GM18508 (cell line): ENCODE data around the gene AGBL1.

Source experiments
- ATAC-seq: cut with Tn5 transposase; IDR thresholded peaks from one replicate; pipeline ENCODE4 v1.9.1; 2021; ENCODE audit warnings: moderate number of reproducible peaks; ENCODE audit not compliant: insufficient read depth, unreplicated experiment

Gene AGBL1

GRCh38 chr15:86558252-86558651 lies 478.6 kb downstream of the AGBL1 start:
- ATAC-seq: no peak

DNA sequence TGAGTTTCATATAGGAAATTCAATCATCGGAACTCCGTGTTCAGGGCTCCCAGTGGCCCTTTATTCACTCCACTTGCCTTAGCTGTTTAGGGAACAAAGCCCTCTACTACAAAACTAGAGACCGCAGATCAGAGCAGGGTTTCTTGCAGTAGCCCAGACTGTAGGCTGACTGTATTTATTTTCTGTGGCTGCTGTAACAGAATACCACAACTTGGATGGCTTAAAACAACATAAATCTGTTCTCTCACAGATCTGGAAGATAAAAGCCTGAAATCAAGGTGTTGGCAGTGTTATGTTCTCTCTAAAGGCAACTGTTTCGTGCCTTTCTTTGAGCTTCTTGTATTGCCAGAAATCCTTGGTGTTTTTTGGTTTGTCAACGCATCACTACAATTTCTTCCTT lies 479.0 kb downstream of the AGBL1 start:
- no peak for ATAC-seq

DNA sequence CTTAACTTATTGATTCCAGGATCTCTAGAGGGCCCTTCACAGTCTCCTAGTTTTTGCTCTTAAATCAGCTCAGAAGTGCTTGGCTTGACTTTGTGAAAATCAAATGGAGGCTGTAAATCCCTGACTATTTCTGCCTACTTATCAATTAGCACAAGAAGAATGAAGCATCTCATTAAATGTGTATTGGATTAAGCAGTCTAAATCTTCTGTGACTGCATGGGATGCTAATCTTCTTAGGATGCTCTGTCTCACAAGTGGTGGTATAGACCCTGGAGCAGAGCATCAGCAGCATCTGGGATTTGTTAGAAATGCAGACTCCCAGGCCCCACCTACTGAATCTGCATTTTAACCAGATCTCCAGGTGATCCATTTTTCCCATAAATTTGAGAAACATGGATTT lies 488.7 kb downstream of the AGBL1 start:
- no peak for ATAC-seq

DNA sequence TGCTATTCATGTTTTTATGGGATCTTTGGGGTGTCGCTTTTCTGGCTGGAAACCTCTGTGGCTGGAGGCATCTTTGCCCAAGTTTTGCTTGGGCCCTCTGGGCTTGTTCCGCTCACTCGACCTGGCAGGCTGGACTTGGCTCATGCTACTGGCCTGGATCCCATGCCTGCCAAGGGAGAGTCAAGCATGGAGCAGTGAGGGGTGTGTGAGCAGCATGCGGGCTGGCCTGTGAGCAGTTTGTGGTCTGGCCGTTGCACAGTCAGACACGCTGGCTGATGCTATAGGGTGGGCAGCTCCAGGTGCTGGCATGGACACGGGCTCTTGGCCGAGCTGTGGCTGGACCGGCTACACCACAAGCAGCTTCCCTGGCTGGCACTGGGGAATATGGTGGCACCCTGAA lies 491.1 kb downstream of the AGBL1 start:
- no peak for ATAC-seq

DNA sequence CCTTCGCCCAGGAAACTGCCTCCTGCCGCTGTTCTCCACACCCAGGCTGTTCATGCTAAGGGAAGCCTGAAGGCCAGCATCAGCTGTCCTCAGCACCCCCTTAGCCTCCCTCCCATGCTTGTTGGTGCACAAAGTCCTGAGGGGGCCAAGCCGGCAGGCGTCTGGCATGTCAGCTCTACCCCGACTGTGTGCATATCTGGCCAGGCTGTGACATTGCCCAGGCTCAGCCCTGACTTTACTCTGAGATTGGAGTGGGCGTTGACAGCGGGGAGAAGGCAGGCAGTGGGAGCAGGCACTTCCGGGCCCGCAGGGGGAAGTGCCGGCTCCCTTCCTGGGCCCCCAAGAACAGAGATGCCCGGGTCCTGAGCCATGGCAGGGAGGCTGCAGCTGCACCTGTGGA lies 492.2 kb downstream of the AGBL1 start:
- no peak for ATAC-seq

DNA sequence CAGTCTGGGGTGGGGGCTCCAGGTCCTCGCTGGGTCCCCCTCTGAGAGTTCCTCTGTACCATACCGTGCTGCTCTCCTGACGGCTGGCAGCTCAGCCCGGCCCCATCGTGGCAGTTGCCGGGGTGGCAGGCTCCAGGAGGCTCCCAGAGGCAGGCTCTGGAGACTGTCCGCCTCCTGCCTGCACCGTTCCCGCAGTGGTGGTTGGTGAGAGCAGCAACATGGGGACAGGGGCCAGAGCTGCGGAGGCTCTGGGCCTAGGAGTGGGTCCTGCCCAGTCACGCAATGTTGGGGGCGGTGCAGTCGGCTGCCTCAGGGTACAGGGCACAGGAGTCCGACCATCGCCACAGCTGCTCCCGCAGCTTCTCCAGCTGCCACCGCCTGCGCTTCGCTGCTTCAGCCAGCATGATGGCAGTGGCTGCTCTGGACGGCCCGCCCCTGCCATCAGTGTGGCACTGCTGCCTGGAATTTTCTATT lies 492.7 kb downstream of the AGBL1 start:
- no peak for ATAC-seq

DNA sequence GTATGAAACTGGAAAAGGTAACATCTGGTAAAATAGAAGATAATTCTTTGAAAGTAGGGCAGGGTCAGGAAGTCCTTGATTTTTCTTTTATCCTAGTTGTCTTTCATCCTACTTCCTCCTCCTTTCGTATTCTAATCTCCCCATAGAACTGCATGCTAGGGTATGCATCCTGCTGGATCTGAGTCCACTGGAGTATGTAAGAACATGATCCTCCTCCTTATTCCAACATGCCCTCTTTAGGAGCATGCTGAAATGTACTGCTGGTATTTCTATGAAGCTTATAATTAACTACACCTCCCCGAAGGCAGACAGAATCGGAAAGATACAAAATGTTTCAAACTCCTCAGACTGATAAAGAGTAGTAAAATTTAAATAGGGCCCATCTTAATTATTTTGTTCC lies 493.8 kb downstream of the AGBL1 start:
- ATAC-seq: no peak

GRCh38 chr15:86588413-86588812 lies 508.7 kb downstream of the AGBL1 start:
- no peak for ATAC-seq

GRCh38 chr15:86590461-86590860 lies 510.8 kb downstream of the AGBL1 start:
- ATAC-seq: no peak

DNA sequence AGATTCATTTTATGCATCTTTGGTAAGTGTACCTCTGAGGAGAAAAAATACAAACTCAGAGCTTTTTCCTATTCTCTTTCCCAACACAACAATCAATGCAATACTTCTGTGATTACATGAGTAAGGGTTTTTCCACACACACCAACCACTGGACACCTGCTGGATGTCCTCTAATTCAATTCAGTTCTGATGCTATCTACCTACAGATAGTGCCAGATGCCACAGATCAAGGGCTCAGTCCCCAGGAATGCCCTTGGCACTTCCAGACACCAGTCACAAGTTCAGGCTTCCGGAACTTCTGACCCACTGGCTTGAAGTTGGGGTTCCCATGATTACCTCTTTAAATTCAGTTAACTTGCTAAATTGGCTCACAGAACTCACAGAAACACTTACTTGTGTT lies 511.5 kb downstream of the AGBL1 start:
- no peak for ATAC-seq

DNA sequence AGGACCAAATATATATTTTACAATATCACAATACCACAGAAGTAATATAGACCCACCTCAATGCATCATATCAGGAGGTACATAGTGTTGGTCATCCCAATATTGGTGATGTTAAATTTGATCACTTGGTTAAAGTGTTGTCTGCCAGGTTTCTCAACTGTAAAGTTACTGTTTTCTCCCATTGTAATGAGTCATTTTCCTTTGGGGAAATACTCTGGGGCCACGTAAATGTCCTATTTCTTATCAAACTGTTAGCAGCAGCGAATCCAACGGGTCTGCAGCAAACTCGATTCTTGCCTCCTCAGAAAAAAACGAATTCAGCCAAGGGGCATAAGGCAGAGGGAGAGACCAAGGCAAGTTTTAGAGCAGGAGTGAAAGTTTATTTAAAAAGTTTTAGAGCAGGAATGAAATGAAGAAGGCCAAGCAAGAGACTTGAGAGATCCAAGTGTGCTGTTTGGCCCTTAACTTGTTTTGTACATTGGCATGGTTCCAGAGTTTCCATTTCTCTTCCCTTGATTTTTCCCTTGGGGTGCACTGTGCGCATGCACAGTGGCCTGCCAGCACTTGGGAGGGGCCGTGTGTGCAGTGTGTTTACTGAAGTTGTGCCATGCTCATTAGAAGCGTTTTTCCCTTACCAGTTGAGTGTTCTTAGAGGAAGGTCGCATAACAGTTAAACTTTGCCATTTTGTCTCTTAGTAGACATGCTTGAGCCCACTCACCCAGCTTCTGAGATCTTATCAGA lies 512.5 kb downstream of the AGBL1 start:
- no peak for ATAC-seq

- ATAC-seq: no peak
These were observed 516.1 kb downstream of the AGBL1 start for GRCh38 chr15:86595741-86596140.

- ATAC-seq: no peak
These were observed 523.8 kb downstream of the AGBL1 start for GRCh38 chr15:86603466-86603865.

GRCh38 chr15:86608461-86609205 lies 529.0 kb downstream of the AGBL1 start:
- ATAC-seq: no peak

DNA sequence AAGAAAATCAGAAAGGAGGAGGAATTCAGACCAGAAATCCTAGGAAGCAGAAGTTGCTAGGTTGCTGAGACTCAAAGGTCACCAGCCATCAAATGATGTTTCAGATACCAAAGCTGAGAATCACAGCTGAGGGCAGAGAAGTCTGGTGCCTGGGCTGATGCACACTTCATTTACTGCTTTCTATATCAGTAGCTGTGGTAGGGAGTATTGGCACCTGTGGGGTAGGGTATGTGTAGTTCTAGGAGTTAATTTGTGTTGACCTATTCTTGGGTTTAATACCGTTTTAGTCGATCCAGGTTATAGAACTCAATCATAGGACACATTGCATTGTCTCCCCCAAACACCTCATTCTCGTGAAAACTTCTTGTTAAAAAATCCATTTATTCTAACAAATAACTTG lies 529.6 kb downstream of the AGBL1 start:
- no peak for ATAC-seq

DNA sequence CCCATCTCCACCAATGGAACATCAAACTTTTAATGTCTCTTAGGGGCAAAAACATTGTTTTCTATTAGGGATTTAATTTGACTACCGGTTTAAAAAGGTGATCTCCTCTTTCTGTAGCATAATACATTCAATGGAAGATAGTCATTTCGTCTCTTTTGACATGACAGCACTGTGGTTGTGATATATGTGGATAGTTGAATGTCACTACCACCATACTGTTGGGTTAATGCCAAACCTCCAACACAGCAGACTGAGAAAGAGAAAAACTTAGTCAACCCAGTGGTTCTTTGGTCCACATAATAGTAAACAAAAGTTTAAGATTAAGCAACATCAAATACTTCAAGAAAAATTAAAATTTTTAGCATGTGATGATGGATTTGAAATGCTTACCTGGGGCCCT lies 530.4 kb downstream of the AGBL1 start:
- no peak for ATAC-seq

- ATAC-seq: no peak
These were observed 531.9 kb downstream of the AGBL1 start for GRCh38 chr15:86611417-86612040.

DNA sequence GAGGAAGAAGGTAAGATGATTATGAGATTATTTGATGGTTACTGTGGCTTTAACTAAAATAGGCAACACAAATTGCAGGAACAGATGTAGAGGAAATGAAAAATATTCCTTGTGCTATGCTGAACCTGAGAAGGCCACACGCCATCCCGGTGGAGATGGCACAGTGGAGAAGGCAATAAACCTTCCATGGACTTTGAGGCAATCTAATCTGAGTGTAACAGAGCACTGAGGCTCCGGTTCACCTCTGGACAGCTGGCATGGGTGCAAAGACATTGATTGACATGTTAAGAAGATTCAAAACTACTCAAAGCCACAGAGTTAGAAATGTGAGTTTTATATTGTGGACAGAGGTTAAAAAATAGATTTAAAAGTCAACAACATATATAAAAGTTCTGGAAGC lies 535.7 kb downstream of the AGBL1 start:
- no peak for ATAC-seq

GRCh38 chr15:86615816-86616215 lies 536.1 kb downstream of the AGBL1 start:
- ATAC-seq: no peak

DNA sequence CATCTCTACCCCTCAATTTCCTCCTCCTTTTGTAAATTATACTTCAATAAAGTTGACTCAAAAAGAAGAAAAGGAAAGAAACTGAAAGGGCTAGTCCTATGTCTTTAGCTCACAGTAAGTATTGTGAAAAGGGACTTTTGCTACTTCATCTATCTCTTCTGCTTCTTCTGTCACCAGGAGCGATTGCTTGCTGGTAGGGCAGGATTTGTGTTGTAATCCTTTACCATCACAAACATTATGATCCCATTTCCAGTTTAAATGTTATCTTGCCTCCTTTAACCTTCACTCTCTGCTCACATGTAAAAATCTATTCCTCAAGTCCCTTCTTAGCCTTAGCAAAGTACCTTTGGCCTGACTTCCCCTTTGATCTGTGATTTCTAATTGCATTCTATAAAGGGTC lies 537.1 kb downstream of the AGBL1 start:
- no peak for ATAC-seq

GRCh38 chr15:86620157-86620556 lies 540.5 kb downstream of the AGBL1 start:
- no peak for ATAC-seq
